ENCODE data around the gene OVCA2. TPM values are rescaled to one million over a fixed set of nuclear protein-coding genes. Genes with fewer than 3 reads are reported as not detected.

OVCA2 gene
- polyA plus RNA-seq, 2 of the 4 experiments (the other 2 are of a cell fraction), result 54.6 to 66.3 TPM

DNA sequence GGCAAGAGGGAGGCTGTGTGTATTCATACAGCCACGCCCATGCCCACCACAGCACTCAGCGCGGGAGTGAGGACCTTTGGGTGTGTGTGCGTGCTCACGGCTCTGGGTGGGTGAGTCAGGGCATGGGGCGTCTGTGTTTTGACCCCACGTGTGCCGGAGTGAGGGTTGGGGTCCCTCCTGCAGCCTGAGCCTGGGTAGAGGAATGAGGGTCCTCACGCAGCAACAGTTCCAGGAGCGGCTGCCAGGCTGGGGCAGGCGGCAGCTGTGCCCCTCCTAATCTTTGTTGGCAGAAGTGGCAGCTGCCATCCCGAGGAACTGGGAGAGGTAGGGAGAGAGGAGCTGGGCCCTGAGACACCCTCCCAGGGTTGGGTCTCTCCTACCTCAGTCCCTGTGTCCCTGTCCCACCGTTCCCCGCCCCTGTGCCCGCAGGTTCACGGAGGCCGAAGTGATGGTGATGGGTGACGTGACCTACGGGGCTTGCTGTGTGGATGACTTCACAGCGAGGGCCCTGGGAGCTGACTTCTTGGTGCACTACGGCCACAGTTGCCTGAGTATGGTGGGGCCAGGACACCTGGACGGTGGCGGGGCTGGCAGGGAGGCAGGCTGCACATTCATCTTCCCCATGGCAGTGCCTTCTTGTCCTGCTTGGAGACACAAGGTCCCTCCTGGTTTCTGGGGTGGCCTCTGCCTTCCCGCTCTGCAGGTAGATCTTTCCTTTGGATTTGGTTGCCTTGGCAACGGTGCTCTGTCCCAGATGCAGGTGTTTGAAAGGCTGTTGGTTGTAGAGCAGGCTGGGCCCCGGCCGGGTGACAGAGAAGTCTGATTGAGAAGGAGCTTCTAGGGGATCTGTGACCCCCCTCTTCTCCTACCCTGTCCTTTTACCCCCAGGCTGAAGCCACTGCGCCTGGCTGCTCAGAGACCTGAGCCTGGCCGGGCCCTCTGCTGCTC, 6.0 kb upstream of the OVCA2 start:
- TF ChIP-seq FOSL2 (IDR thresholded peaks at IDR 0.05), result no peak
- TF ChIP-seq FOSL2 (CRISPR knock-in tag; IDR thresholded peaks at IDR 0.05), result no peak
- TF ChIP-seq, protein P1, sequence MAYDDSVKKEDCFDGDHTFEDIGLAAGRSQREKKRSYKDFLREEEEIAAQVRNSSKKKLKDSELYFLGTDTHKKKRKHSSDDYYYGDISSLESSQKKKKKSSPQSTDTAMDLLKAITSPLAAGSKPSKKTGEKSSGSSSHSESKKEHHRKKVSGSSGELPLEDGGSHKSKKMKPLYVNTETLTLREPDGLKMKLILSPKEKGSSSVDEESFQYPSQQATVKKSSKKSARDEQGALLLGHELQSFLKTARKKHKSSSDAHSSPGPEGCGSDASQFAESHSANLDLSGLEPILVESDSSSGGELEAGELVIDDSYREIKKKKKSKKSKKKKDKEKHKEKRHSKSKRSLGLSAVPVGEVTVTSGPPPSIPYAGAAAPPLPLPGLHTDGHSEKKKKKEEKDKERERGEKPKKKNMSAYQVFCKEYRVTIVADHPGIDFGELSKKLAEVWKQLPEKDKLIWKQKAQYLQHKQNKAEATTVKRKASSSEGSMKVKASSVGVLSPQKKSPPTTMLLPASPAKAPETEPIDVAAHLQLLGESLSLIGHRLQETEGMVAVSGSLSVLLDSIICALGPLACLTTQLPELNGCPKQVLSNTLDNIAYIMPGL (CRISPR knock-in tag; IDR thresholded peaks at IDR 0.05; ENCODE audit: borderline replicate concordance), result no peak
- TF ChIP-seq EHMT2 (IDR thresholded peaks at IDR 0.05; ENCODE audit: low read depth), result no peak
- no peak for TF ChIP-seq SREBF2 (IDR thresholded peaks at IDR 0.05)
- no peak for TF ChIP-seq ELK1 (IDR thresholded peaks at IDR 0.05; ENCODE audit: low read depth, low read length)
- no peak for TF ChIP-seq HOXB5 (CRISPR knock-in tag; IDR thresholded peaks at IDR 0.05)
- TF ChIP-seq FOSB (CRISPR knock-in tag; IDR thresholded peaks at IDR 0.05), result no peak
- TF ChIP-seq CTCF (IDR thresholded peaks at IDR 0.05), result no peak
- TF ChIP-seq TFCP2L1 (CRISPR knock-in tag; IDR thresholded peaks at IDR 0.05), result no peak
- TF ChIP-seq JUN (IDR thresholded peaks at IDR 0.05), result no peak
- no peak for TF ChIP-seq MAFK (IDR thresholded peaks at IDR 0.05; ENCODE audit: partially characterized antibody)
- no peak for TF ChIP-seq CBX8 (IDR thresholded peaks at IDR 0.05)
- TF ChIP-seq EHF (CRISPR knock-in tag; IDR thresholded peaks at IDR 0.05), result no peak
- no peak for TF ChIP-seq POLR2AphosphoS2 (conservative IDR thresholded peaks at IDR 0.05; ENCODE audit: low read length)
- TF ChIP-seq NFE2L2 (conservative IDR thresholded peaks at IDR 0.05; ENCODE audit: low read length), result no peak
- TF ChIP-seq NR3C1 (IDR thresholded peaks at IDR 0.05), result no peak
- TF ChIP-seq ZSCAN20 (CRISPR knock-in tag; IDR thresholded peaks at IDR 0.05), result no peak
- no peak for ATAC-seq
- POLR2A ChIA-PET, result no interaction called here
- Histone ChIP-seq H3K27ac (peak overlapping the region in 1 of 2 experiments; percentile 65; a peak in 3 of 6 replicates), H3K9me3 (no peaks in the 10 kb centered on the region), H3K4me2 (no peak overlapping the region), H3K4me1 (peaks cover 19% of the 10 kb centered on the region), H3K4me3 (no peak overlapping the region)
- CTCF ChIA-PET, result interaction anchor here (0.7 to 16.1 kb wide), 6 partner anchors 10 to 209 kb away, joined by 3 to 224 read pairs (median 10); partner anchors contain the start of genes DPH1, HIC1 and RTN4RL1
- FAIRE-seq, result no peak
- WGBS (ENCODE audit: missing lambda C conversion rate), result 89% methylated on average over 29 of the region's 29 CpGs
- DNase-seq (ENCODE audit: low read depth in 1 of 2, low spot score in 1 of 2), result no peak

DNA sequence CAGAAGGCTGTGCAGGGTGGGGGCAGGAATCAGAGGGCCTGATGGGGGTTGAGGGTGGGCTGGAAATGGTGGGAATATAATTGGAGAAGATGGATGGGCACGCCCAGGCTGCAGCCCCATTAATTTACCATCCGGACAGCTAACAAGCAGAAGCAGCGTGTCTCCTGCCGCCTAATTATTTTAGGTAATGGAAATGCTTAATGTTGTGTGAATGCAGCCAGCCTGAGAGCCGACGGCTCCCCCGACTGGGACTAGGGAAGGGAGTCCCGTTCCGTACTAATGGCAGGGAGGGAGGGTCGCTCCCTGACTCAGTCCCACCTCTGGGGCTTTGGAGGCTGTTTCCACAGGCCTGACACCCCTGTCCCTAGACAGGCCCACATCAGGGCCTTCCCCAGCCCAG, 4.7 kb upstream of the OVCA2 start:
- DNase-seq (ENCODE audit: low read depth in 1 of 2, low spot score in 1 of 2), result no peak
- TF ChIP-seq CHD2 (IDR thresholded peaks at IDR 0.05; ENCODE audit: low read length, partially characterized antibody) (no peak), JUNB (IDR thresholded peaks at IDR 0.05) (no peak), KDM5A (IDR thresholded peaks at IDR 0.05) (no peak), CBX2 (IDR thresholded peaks at IDR 0.05; ENCODE audit: borderline replicate concordance, low read depth) (no peak), EHMT2 (IDR thresholded peaks at IDR 0.05; ENCODE audit: low read depth) (no peak), CEBPB (IDR thresholded peaks at IDR 0.05) (no peak), HOXB13 (CRISPR knock-in tag; IDR thresholded peaks at IDR 0.05; ENCODE audit: low read depth) (no peak), EHF (CRISPR knock-in tag; IDR thresholded peaks at IDR 0.05) (no peak), MYC (IDR thresholded peaks at IDR 0.05; ENCODE audit: borderline replicate concordance, low read length) (no peak), NPAS2 (CRISPR knock-in tag; IDR thresholded peaks at IDR 0.05; ENCODE audit: borderline replicate concordance) (no peak), HEYL (CRISPR knock-in tag; IDR thresholded peaks at IDR 0.05) (no peak), RFX5 (IDR thresholded peaks at IDR 0.05) (no peak), EP300 (IDR thresholded peaks at IDR 0.05) (no peak), RCOR1 (IDR thresholded peaks at IDR 0.05; ENCODE audit: low read depth, low read length) (no peak)
- ATAC-seq, result no peak
- POLR2A ChIA-PET, result no interaction called here
- 93% methylated on average over 10 of the region's 10 CpGs for WGBS (ENCODE audit: missing lambda C conversion rate)
- Histone ChIP-seq H3K9me3 (no peaks in the 10 kb centered on the region), H3K4me1 (peaks cover 16% of the 10 kb centered on the region), H3K27ac (no peak overlapping the region), H3K4me3 (no peak overlapping the region), H3K4me2 (no peak overlapping the region)
- FAIRE-seq, result no peak
- CTCF ChIA-PET, result interaction anchor here (0.9 to 16.1 kb wide), 9 partner anchors 11 to 225 kb away, joined by 3 to 224 read pairs (median 4); partner anchors contain the start of genes DPH1, HIC1 and RTN4RL1

Data from A549 (cell line).